ENCODE results near the gene NOS1.

The NOS1 gene

GRCh38 chr12:117168976-117169375 lies 192.4 kb downstream of the NOS1 start:
- Histone ChIP-seq H3K4me1 (ENCODE audit: control insufficient read depth, insufficient read depth, low read length) (no peaks in the 10 kb centered on the region), H3K27ac (ENCODE audit: low read depth, low read length) (no peak overlapping the region), H3K27me3 (ENCODE audit: control insufficient read depth, insufficient read depth, low read length) (no peaks in the 10 kb centered on the region), H3K9ac (ENCODE audit: low read length) (no peak overlapping the region), H3K36me3 (ENCODE audit: control insufficient read depth, insufficient read depth, low read length) (peaks cover 35% of the 10 kb centered on the region), H3K4me3 (ENCODE audit: low read length) (no peak overlapping the region)

GRCh38 chr12:117167769-117168168 lies 193.7 kb downstream of the NOS1 start:
- no peak overlapping the region for H3K9ac ChIP-seq (ENCODE audit: low read length)
- no peaks in the 10 kb centered on the region for H3K4me1 ChIP-seq (ENCODE audit: control insufficient read depth, insufficient read depth, low read length)
- no peaks in the 10 kb centered on the region for H3K27me3 ChIP-seq (ENCODE audit: control insufficient read depth, insufficient read depth, low read length)
- peaks cover 30% of the 10 kb centered on the region for H3K36me3 ChIP-seq (ENCODE audit: control insufficient read depth, insufficient read depth, low read length)
- H3K4me3 ChIP-seq (ENCODE audit: low read length): no peak overlapping the region
- no peak overlapping the region for H3K27ac ChIP-seq (ENCODE audit: low read depth, low read length)

DNA sequence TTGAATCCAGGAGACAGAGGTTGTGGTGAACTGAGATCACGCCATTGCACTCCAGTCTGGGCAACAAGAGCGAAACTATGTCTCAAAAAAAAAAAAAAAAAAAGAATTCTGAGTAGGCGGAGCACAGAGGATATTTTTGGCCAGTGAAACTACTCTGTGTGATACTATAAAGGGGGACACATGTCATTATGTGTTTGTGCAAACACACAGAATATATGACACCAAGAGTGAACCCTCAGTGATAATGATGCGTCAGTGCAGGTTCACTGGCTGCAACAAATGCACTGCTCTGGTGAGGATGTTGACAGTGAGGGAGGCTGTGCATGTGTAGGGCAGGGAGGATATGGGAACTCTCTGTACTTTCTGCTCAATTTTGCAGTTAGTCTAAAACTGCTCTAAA lies 195.3 kb downstream of the NOS1 start:
- H3K27ac ChIP-seq (ENCODE audit: low read depth, low read length): no peak overlapping the region
- H3K4me3 ChIP-seq (ENCODE audit: low read length): no peak overlapping the region
- H3K36me3 ChIP-seq (ENCODE audit: control insufficient read depth, insufficient read depth, low read length): peaks cover 40% of the 10 kb centered on the region
- H3K9ac ChIP-seq (ENCODE audit: low read length): no peak overlapping the region
- no peaks in the 10 kb centered on the region for H3K27me3 ChIP-seq (ENCODE audit: control insufficient read depth, insufficient read depth, low read length)
- no peaks in the 10 kb centered on the region for H3K4me1 ChIP-seq (ENCODE audit: control insufficient read depth, insufficient read depth, low read length)

DNA sequence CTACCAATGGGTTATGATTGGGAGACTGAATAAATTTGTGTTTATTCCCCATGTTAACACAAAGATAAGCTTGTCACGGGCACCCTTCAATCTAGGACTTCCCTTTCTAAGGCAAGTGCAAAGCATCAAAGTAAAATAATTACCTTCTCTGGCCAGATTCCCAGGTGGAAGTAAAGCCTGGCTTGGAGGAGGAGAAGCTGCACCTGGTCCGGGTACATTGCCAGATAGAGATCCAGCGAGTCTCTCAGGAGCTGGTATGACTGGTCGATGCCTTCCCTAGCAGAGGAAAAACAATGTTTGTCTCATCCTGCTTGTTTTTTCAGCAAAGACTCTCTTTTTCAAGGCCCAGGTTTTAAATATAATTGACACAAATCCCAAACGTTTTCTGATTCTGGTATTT lies 196.1 kb downstream of the NOS1 start:
- Histone ChIP-seq H3K27ac (ENCODE audit: low read depth, low read length) (no peak overlapping the region), H3K36me3 (ENCODE audit: control insufficient read depth, insufficient read depth, low read length) (peaks cover 40% of the 10 kb centered on the region)

GRCh38 chr12:117162633-117163032 lies 198.8 kb downstream of the NOS1 start:
- no peak overlapping the region for H3K4me3 ChIP-seq (ENCODE audit: low read length)
- H3K27ac ChIP-seq (ENCODE audit: low read depth, low read length): no peak overlapping the region
- peaks cover 49% of the 10 kb centered on the region for H3K36me3 ChIP-seq (ENCODE audit: control insufficient read depth, insufficient read depth, low read length)
- H3K9ac ChIP-seq (ENCODE audit: low read length): no peak overlapping the region
- no peaks in the 10 kb centered on the region for H3K27me3 ChIP-seq (ENCODE audit: control insufficient read depth, insufficient read depth, low read length)
- H3K4me1 ChIP-seq (ENCODE audit: control insufficient read depth, insufficient read depth, low read length): no peaks in the 10 kb centered on the region

More for the DNA sequence above, 196.1 kb downstream of the NOS1 start:
- Histone ChIP-seq H3K9ac (ENCODE audit: low read length) (no peak overlapping the region), H3K4me1 (ENCODE audit: control insufficient read depth, insufficient read depth, low read length) (no peaks in the 10 kb centered on the region), H3K4me3 (ENCODE audit: low read length) (no peak overlapping the region), H3K27me3 (ENCODE audit: control insufficient read depth, insufficient read depth, low read length) (no peaks in the 10 kb centered on the region)

GRCh38 chr12:117162167-117162539 lies 199.3 kb downstream of the NOS1 start:
- Histone ChIP-seq H3K4me1 (ENCODE audit: control insufficient read depth, insufficient read depth, low read length) (no peaks in the 10 kb centered on the region), H3K36me3 (ENCODE audit: control insufficient read depth, insufficient read depth, low read length) (peaks cover 48% of the 10 kb centered on the region), H3K27ac (ENCODE audit: low read depth, low read length) (no peak overlapping the region), H3K27me3 (ENCODE audit: control insufficient read depth, insufficient read depth, low read length) (no peaks in the 10 kb centered on the region), H3K9ac (ENCODE audit: low read length) (no peak overlapping the region), H3K4me3 (ENCODE audit: low read length) (no peak overlapping the region)

DNA sequence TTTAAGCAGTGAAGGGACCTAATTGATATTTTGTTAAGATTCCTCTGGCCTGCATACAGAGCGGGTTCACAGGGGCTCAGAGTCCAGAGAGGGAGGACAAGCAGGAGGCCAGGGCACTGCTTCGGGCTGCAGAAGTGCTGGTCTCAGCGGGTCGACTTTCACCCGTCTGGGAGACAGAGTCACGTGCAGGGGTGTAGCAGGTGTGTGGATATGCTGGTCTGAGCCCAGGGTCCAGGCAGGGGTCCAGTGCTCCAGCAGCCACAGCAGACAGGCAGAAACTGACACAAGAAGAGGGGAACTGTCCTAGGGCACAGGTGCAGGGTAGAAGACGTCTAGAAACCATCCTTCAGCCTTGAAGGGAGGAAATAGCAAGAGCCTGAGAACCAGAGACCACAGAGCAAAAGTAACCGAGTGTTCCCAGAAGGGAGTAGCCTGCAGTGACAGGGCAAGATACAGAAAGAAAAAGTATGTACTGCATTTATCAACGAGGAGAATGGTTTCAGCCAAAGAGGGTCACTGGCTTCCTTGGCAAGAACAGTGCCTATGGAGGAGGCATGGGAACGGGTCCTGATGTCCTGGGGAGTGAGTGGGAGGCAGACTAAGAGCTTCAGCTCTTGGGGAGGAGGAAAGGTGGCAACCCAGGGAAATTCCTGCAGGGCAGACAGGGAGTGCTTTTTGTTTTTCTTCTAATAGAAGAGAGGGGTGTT lies 199.8 kb downstream of the NOS1 start:
- H3K27ac ChIP-seq (ENCODE audit: low read depth, low read length): no peak overlapping the region
- H3K4me3 ChIP-seq (ENCODE audit: low read length): no peak overlapping the region
- H3K4me1 ChIP-seq (ENCODE audit: control insufficient read depth, insufficient read depth, low read length): no peaks in the 10 kb centered on the region
- H3K36me3 ChIP-seq (ENCODE audit: control insufficient read depth, insufficient read depth, low read length): peaks cover 43% of the 10 kb centered on the region
- H3K9ac ChIP-seq (ENCODE audit: low read length): no peak overlapping the region
- H3K27me3 ChIP-seq (ENCODE audit: control insufficient read depth, insufficient read depth, low read length): no peaks in the 10 kb centered on the region

GRCh38 chr12:117159674-117160073 lies 201.8 kb downstream of the NOS1 start:
- no peak overlapping the region for H3K4me3 ChIP-seq (ENCODE audit: low read length)
- no peak overlapping the region for H3K9ac ChIP-seq (ENCODE audit: low read length)
- no peaks in the 10 kb centered on the region for H3K4me1 ChIP-seq (ENCODE audit: control insufficient read depth, insufficient read depth, low read length)
- peaks cover 40% of the 10 kb centered on the region for H3K36me3 ChIP-seq (ENCODE audit: control insufficient read depth, insufficient read depth, low read length)
- H3K27ac ChIP-seq (ENCODE audit: low read depth, low read length): no peak overlapping the region
- H3K27me3 ChIP-seq (ENCODE audit: control insufficient read depth, insufficient read depth, low read length): no peaks in the 10 kb centered on the region

- Histone ChIP-seq H3K4me3 (ENCODE audit: low read length) (no peak overlapping the region), H3K36me3 (ENCODE audit: control insufficient read depth, insufficient read depth, low read length) (peaks cover 42% of the 10 kb centered on the region), H3K9ac (ENCODE audit: low read length) (no peak overlapping the region), H3K27me3 (ENCODE audit: control insufficient read depth, insufficient read depth, low read length) (no peaks in the 10 kb centered on the region), H3K4me1 (ENCODE audit: control insufficient read depth, insufficient read depth, low read length) (no peaks in the 10 kb centered on the region), H3K27ac (ENCODE audit: low read depth, low read length) (no peak overlapping the region)
These were observed 202.4 kb downstream of the NOS1 start for GRCh38 chr12:117158911-117159553.
